Measurements from ENCODE around the gene PKP4. TPM values are rescaled to one million over a fixed set of nuclear protein-coding genes. Genes with fewer than 3 reads are reported as not detected.

Gene PKP4, protein sequence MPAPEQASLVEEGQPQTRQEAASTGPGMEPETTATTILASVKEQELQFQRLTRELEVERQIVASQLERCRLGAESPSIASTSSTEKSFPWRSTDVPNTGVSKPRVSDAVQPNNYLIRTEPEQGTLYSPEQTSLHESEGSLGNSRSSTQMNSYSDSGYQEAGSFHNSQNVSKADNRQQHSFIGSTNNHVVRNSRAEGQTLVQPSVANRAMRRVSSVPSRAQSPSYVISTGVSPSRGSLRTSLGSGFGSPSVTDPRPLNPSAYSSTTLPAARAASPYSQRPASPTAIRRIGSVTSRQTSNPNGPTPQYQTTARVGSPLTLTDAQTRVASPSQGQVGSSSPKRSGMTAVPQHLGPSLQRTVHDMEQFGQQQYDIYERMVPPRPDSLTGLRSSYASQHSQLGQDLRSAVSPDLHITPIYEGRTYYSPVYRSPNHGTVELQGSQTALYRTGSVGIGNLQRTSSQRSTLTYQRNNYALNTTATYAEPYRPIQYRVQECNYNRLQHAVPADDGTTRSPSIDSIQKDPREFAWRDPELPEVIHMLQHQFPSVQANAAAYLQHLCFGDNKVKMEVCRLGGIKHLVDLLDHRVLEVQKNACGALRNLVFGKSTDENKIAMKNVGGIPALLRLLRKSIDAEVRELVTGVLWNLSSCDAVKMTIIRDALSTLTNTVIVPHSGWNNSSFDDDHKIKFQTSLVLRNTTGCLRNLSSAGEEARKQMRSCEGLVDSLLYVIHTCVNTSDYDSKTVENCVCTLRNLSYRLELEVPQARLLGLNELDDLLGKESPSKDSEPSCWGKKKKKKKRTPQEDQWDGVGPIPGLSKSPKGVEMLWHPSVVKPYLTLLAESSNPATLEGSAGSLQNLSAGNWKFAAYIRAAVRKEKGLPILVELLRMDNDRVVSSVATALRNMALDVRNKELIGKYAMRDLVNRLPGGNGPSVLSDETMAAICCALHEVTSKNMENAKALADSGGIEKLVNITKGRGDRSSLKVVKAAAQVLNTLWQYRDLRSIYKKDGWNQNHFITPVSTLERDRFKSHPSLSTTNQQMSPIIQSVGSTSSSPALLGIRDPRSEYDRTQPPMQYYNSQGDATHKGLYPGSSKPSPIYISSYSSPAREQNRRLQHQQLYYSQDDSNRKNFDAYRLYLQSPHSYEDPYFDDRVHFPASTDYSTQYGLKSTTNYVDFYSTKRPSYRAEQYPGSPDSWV
- 39.3 and 41.0 TPM in 2 replicates for total RNA-seq

DNA sequence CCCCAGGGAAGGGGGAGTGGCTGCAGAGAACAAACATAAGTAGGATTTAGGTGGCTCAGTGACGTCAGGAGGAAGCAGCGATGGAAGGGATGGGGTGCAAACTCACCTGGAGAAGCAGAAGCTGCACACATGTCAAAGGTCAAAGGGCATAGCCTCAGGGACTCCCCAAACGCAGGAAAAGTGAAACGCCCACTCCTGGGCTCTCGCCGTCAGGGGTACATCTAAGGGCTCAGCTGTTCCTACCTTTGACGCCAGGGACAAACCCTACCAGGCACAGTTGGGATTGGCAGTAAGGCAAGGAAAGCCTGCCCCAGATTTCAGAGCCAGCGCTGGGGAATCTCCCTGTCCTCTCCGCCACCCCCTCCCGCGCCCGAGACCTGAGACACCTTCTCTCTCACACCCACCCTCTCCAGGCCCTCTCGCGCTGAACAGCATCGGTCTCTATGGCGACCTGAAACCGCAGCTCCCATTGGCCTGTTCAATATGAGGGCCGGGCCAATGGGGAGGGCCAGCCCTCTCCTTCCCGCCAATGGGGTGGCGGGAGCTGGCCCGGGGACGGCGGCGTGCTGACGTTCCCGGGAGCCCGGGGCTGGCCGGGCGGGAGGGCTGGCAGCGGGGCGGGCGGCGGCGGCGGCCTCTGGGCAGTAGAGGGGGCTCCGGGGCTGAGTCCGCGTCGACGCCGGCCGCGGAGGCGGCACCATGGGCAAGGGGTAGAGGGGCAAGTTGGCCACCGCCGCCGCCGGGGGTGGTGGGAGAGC is at the start of gene PKP4, which contains the start of gene CCDC148:
TSS of gene PKP4 (plus strand) at position 644 of the 758 bp plus-strand sequence. CDS start 76,233 bp downstream, outside the sequence.
TSS of gene CCDC148 (minus strand) at position 445 of the 758 bp plus-strand sequence. CDS start at position 131, 314 bp downstream.
- no peak for DNase-seq (ENCODE audit: low read depth)
- TF ChIP-seq, protein P1, sequence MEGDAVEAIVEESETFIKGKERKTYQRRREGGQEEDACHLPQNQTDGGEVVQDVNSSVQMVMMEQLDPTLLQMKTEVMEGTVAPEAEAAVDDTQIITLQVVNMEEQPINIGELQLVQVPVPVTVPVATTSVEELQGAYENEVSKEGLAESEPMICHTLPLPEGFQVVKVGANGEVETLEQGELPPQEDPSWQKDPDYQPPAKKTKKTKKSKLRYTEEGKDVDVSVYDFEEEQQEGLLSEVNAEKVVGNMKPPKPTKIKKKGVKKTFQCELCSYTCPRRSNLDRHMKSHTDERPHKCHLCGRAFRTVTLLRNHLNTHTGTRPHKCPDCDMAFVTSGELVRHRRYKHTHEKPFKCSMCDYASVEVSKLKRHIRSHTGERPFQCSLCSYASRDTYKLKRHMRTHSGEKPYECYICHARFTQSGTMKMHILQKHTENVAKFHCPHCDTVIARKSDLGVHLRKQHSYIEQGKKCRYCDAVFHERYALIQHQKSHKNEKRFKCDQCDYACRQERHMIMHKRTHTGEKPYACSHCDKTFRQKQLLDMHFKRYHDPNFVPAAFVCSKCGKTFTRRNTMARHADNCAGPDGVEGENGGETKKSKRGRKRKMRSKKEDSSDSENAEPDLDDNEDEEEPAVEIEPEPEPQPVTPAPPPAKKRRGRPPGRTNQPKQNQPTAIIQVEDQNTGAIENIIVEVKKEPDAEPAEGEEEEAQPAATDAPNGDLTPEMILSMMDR (conservative IDR thresholded peaks at IDR 0.05; ENCODE audit: low read depth, low read length): no peak
- H3K4me3 ChIP-seq (ENCODE audit: low read depth, low read length): peak within 1 kb of the TSS; percentile 90

DNA sequence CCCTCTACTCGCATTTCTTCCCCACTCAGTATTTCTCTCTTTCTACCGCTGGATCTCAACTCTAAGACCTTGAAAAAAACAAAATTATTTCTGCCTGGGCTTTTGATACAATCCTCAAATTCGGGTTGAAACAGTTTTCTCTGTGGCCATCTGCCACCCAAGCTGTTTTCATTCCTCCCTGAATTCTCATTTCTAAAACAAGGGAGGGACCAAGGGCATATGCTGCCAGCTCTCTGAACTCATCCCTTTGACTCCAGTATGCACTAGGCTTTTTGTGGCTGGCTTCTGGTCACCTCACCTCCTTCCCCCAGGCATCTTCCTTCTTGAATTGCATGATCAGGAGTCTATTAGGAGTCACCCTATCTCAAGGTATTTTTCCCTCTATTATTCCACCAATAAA is 49.7 kb upstream of the PKP4 start:
- no peak for DNase-seq (ENCODE audit: low read depth)
- TF ChIP-seq, protein P1 (conservative IDR thresholded peaks at IDR 0.05; ENCODE audit: low read depth, low read length): no peak

DNA sequence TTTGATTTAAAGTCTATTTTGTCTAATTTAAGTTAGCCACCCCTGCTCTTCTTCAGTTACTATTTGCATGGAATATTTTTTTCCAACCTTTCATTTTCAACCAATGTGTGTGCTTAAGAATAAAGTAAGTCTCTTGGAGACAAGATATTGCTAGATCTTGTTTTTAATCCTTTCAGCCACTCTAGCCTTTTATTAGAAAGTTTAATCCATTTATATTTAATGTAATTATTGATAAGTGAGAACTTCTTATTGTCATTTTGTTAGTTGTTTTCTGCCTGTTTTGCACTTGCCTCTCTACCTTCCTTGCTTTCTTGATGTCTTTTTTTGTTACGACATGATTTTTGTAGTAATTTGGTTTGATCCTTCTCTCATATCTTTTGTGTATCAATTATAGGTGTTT is 46.6 kb upstream of the PKP4 start:
- TF ChIP-seq, protein P1 (conservative IDR thresholded peaks at IDR 0.05; ENCODE audit: low read depth, low read length): no peak
- DNase-seq (ENCODE audit: low read depth): no peak
- H3K4me3 ChIP-seq (ENCODE audit: low read depth, low read length): no peak overlapping the region

More for the DNA sequence above, 49.7 kb upstream of the PKP4 start:
- no peak overlapping the region for H3K4me3 ChIP-seq (ENCODE audit: low read depth, low read length)

DNA sequence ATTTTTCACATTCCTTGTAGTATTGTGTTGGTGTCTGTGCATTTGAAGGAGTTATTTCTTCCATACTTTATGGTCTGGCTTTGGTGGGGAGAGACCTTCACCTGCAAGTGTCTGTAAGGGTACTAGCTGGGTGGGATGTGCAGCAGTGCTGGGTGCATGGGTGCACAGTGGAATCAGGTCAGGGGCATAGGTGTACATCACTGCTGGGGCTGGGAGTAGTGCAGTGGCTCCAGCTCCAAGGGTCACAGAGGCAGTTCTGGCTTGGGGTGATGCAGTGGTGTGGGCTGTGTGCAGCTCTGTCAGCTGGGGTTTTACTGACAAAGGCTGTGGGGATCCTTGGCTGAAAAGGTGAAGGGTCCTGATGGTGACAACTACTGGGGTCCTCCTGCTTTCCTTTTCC is 45.0 kb upstream of the PKP4 start:
- TF ChIP-seq, protein P1 (conservative IDR thresholded peaks at IDR 0.05; ENCODE audit: low read depth, low read length): no peak
- H3K4me3 ChIP-seq (ENCODE audit: low read depth, low read length): no peak overlapping the region
- DNase-seq (ENCODE audit: low read depth): no peak

DNA sequence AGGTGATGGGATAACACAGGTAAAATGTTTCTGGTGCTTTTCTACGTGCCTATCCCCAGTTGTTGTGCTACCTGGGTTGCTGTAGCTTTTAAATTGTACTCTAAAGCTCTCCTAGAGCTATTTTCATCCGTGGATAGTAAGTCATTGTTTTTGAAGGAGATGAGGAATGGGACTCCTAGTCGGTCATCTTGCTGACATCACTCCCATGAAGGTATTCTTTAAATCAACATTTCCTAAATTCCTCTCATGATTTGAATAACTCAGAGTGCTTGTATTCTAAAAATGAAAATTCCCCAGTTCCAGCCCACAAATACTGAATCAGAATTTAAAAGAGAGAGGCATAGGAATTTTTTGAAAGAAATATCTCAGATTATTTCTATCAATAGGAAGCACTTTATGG is 44.5 kb upstream of the PKP4 start:
- no peak overlapping the region for H3K4me3 ChIP-seq (ENCODE audit: low read depth, low read length)
- TF ChIP-seq, protein P1 (conservative IDR thresholded peaks at IDR 0.05; ENCODE audit: low read depth, low read length): no peak
- no peak for DNase-seq (ENCODE audit: low read depth)

DNA sequence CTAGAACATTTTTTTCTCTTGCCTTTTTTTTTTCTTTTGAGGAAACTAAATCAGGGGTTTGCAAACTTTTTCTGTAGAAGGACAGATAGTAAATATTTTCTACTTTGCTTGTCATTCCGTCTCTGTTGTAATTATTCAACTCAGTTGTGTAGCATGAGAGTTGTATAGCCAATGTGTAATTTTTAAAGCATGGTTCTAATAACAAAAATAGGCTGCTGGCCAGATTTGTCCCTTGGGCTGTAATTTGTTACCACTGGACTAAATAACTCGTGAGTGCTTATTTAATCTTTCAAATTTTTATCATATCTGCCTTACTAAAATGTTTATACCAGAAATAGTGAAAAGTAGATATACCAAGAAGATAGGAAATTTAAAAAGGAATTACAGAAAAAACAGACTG is 43.2 kb upstream of the PKP4 start:
- no peak for DNase-seq (ENCODE audit: low read depth)
- TF ChIP-seq, protein P1 (conservative IDR thresholded peaks at IDR 0.05; ENCODE audit: low read depth, low read length): no peak
- H3K4me3 ChIP-seq (ENCODE audit: low read depth, low read length): no peak overlapping the region
